Raji (cell line): Measurements from ENCODE around the gene DEPDC4.

ENCODE experiments used
- POLR2A ChIP-seq: IDR thresholded peaks from 2 replicates; pipeline ENCODE4 v1.6.1; 2011; ENCODE audit warnings: low read depth, low read length, control low read depth; ENCODE audit not compliant: insufficient read depth

The DEPDC4 gene

DNA sequence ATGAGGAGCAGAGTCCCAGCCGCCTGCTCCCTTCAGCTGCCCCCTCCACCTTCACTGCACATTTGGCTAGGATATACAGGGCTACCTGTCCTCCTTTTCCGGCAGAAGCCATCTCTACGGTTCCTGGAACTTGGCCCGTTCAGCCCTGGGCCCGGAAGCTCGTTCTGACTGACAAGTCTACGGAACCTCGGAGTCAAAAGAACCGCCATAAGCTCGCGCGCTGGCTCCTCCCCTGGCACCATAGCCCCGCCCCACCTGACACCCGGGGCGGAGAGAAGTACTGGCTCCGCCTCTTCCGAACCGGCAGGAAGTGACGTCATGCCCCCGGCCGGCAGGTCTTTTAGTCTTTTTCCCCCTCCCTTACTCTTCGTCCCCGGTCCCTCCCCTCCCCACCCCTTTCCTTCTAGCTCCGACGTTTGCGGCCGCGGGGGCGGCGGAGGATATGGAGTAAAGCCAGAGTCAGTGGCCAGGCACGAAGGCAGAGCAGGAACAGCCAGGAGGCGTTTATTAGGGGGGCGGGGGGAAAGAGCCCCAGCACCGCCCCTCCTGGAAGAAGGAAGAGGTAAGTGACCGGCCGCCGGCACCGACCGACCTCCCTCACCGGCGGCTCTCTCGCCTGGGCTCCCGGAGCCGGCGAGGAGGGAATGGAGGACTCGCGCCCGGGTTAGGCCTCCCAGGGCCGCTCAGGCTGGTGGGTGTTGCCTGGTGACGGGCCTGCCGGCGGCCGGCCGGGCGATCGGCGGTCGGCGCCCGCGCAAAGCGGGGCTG is at the start of gene DEPDC4, which contains the start of gene SCYL2:
TSS of gene DEPDC4 (minus strand) at position 245 of the 768 bp plus-strand sequence. CDS start at position 242, 3 bp downstream.
TSS of gene SCYL2 (plus strand) at position 343 of the 768 bp plus-strand sequence. CDS start 15,794 bp downstream, outside the sequence.
- TF ChIP-seq POLR2A = peak; percentile 75

- TF ChIP-seq POLR2A = no peak
These were observed 44.4 kb upstream of the DEPDC4 start for GRCh38 chr12:100311317-100311716.

- TF ChIP-seq POLR2A = no peak
These were observed 37.0 kb upstream of the DEPDC4 start for GRCh38 chr12:100303831-100304230.

DNA sequence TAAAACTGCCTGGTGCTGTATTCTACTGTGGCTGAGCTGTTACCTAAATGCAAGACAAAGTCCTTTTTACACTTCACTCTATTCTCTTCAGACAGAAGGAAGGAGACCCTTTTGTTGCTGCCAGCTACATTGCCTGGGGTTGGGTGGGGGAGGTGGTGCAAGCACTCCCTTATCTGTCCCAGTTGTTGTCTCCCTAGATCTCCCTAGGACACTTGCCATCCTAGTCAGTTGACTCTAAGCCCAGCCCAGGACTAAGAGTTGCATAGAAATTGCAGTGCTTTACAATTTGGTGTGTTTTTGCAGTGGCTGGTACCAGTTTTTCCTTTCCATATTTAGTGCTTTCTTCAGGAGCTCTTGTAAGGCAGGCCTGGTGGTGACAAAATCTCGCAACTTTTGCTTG is 35.2 kb upstream of the DEPDC4 start:
- TF ChIP-seq POLR2A = no peak

DNA sequence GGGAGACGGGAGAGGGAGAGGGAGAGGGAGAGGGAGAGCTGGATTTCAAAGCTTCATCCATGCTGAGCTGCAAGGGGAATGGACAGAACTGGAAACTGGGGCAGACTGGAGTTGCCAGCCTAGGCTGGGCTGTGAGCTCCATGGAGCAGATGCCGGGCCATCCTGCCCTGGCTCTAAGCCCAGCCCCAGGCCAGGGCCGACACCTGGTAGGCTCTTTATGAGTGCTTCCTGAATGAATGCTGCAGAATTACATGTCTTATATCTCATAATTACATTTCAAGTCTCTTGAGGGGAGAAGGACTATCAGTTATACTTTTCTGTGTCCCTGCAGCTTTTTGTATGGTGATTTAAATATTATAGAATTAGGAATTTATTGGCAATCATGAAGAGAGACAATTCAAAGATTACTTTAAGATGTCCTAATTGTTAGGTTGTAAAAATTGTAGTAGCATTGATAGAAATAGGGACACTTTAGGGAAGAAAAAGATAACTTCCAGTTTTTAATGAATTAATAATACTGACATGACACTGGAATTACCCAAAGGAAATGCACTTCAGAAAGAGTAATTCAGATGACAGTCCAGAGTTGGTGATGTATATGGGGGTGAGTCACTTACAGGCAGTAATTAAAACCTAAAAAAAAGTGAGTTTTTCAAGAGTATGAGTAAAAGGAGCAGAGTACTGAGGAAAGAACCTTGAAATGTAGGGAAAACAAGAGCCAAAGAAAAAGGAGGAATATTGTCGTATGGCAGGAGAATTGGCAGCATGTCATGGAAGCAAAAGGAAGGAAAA is 29.1 kb upstream of the DEPDC4 start:
- no peak for TF ChIP-seq POLR2A

GRCh38 chr12:100293017-100293416 is 26.1 kb upstream of the DEPDC4 start:
- no peak for TF ChIP-seq POLR2A

DNA sequence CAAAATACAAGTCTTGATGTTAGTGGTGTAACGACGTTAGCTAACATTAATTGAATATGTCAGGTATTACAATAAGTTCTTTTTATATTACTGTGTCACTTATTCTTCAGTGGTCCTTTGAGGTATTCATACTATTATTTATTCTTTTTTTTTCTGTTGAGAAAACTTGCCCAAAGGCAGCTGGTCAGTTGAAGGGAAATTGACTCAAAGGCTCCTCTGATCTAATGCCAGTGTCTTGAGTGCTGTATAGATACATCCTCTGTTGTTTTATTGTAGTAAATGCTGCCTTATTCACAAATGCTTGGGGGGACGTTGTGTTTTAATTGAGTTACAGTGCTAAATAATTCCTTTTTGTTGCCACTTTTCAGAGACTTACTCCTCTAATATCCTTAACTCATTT is 23.1 kb upstream of the DEPDC4 start:
- TF ChIP-seq POLR2A = no peak

DNA sequence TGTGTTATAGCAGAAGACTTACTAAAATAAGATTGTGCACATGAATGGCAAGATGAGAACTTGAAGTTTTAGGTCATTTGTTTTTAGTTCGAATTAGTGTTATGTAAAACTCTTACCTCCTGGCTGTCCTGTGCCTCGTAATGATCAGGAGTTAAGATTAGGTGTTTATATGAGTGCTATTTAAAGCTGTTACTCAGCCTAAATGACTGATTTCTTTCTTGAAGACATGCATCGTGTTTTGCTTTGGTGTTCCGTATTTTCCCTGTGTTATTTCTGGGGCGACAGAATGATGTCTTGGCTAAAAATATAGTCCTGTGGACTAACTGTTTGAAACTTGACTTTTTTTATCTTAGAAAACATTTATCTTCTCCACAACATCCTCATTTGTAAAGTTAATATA is 22.2 kb upstream of the DEPDC4 start:
- TF ChIP-seq POLR2A = no peak

DNA sequence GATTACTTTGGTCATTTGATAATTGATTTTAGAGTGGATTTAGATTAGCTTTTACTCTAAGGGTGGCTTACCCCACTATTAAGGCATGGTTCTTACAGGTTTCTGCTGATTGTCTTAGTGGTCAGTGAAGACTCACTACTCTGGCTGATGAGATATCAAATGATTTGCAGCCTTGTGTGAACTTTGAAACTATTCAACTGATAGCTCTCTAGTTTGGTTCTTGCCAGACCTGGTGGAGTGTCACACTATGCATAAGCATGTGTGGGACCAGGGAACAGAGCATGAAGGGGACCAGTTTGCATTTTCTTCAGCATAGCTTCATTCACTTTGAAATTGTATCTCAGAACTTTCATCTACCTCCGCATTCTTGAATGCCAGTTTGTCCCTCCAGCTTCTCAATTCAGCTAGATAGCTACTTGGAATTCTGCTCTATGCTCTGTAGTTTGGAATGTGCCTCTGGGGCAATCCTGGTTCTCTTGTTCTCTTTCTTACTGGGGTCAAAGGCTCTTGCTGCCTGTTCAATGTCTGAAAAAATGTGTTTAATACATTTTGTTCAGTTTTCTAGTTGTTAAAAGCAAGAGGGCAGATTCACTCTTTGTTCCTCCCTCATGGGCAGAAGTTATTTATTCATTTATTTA is 12.8 kb upstream of the DEPDC4 start:
- TF ChIP-seq POLR2A = no peak

DNA sequence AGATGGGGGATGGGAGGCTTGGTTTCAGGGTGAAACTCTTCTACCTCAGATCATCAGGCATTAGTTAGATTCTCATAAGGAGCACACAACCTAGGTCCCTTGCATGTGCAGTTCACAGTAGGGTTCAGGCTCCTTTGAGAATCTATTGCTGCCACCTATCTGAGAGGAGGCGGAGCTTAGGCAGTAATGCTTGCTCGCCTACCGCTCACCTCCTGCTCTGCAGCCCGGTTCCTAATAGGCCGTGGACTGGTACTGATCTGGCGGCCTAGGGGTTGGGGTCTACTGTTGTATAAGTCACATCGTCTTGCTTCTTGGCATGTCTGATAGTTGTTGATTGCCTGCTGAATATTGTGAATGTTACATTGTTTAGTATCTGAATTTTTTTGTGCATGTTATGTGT is 12.3 kb upstream of the DEPDC4 start:
- no peak for TF ChIP-seq POLR2A

- TF ChIP-seq POLR2A = no peak
These were observed 7.4 kb upstream of the DEPDC4 start for GRCh38 chr12:100274291-100274690.

- TF ChIP-seq POLR2A = no peak
These were observed 6.9 kb upstream of the DEPDC4 start for GRCh38 chr12:100273782-100274181.

- no peak for TF ChIP-seq POLR2A
These were observed 2.1 kb upstream of the DEPDC4 start for GRCh38 chr12:100268835-100269564.

DNA sequence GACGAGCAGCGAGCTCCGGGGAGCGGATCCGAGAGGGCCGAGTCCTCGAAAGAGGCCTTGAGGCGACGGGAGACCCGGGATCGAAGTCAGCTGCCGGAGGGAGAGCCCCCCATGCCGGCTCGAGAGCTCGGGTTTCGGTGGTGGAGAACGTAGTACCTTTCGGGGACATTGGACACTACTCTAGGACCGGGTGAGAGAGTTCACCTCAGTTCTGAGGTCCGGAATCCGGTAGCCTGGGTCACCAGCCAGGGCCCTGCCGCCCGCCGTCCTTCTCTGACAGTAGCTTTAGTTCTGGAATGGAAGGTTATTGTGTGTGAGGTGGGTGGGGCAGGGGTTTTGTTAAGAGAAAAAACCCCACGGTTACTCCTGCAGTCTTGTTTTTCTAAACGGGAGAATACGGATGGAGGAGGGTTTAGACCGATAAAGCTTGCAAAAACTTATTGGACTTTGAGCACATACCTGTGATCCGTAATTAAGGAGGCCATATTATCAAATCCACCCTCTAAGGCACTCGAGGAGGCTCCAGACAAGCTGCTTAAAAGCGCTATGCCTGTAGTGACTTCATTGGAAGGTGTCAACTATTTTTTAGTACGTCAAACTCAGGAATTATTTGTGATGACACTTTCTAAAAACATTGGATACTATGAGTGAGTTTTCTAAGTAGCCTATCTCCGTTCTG is 863 bp upstream of the DEPDC4 start:
- no peak for TF ChIP-seq POLR2A

GRCh38 chr12:100266585-100266834 is 369 bp downstream of the DEPDC4 start:
- no peak for TF ChIP-seq POLR2A
